DMS153 treated with DMSO at 0.1 percent for 48 hours (cell line): Measurements from ENCODE around the gene NLRP2B.
"Not testable (repeated sequence)": the region's sequence is repeated elsewhere in the genome, so short reads cannot be mapped to it uniquely, and the experiment has no call there.

Experiments
- DNase-seq: peaks from one replicate; lab custom pipeline; 2025; ENCODE audit not compliant: unreplicated experiment; lab: John Stamatoyannopoulos, UW

The NLRP2B gene

GRCh38 chrX:57680160-57680559 lies at the start of gene NLRP2B:
TSS of gene NLRP2B (minus strand) at chrX:57680260.
- DNase-seq: no peak

GRCh38 chrX:57725995-57726394 lies 45.9 kb upstream of the NLRP2B start:
- DNase-seq: not testable (repeated sequence)

GRCh38 chrX:57681341-57681740 lies 1.3 kb upstream of the NLRP2B start:
- DNase-seq: no peak

GRCh38 chrX:57678686-57679428 lies 1.2 kb downstream of the NLRP2B start:
- DNase-seq: no peak

GRCh38 chrX:57677132-57677858 lies 2.8 kb downstream of the NLRP2B start:
- no peak for DNase-seq

- DNase-seq: no peak
These were observed 4.7 kb downstream of the NLRP2B start for GRCh38 chrX:57675320-57675719.

- DNase-seq: no peak
These were observed 5.2 kb downstream of the NLRP2B start for GRCh38 chrX:57674861-57675260.

GRCh38 chrX:57669961-57670360 lies 10.1 kb downstream of the NLRP2B start:
- DNase-seq: no peak

GRCh38 chrX:57667010-57667409 lies 13.1 kb downstream of the NLRP2B start:
- DNase-seq: no peak

- DNase-seq: no peak
These were observed 25.0 kb downstream of the NLRP2B start for GRCh38 chrX:57655065-57655464.

- DNase-seq: no peak
These were observed 27.4 kb downstream of the NLRP2B start for GRCh38 chrX:57652705-57653104.

- no peak for DNase-seq
These were observed 28.7 kb downstream of the NLRP2B start for GRCh38 chrX:57651169-57651919.

- no peak for DNase-seq
These were observed 33.0 kb downstream of the NLRP2B start for GRCh38 chrX:57647020-57647419.

GRCh38 chrX:57643698-57644097 lies 36.4 kb downstream of the NLRP2B start:
- DNase-seq: no peak

GRCh38 chrX:57641338-57641737 lies 38.7 kb downstream of the NLRP2B start:
- no peak for DNase-seq

- no peak for DNase-seq
These were observed 39.4 kb downstream of the NLRP2B start for GRCh38 chrX:57640674-57641016.

GRCh38 chrX:57629438-57629837 lies 50.6 kb downstream of the NLRP2B start:
- not testable (repeated sequence) for DNase-seq
